Stimulated activated CD4-positive, alpha-beta T cell treated with anti-CD3 and anti-CD28 coated beads, Interleukin-4, amount 100 ng/mL, for 1 hour (primary cell): ENCODE measurements around the gene GALE.
A peak's percentile ranks its signal among the peaks of the same experiment; 100 is the strongest.
"Not testable (repeated sequence)": the region's sequence is repeated elsewhere in the genome, so short reads cannot be mapped to it uniquely, and the experiment has no call there.

Experiments
- DNase-seq: peaks from one replicate; pipeline ENCODE4 v3.0.0-alpha.2; 2020

The GALE gene

GRCh38 chr1:23791516-23792047, 9.0 kb downstream of the GALE start:
- peak; percentile 21 for DNase-seq

GRCh38 chr1:23790696-23791515, 9.6 kb downstream of the GALE start, which contains the start of gene LYPLA2:
TSS of gene LYPLA2 (plus strand) at chr1:23791145. CDS start at chr1:23792683, 1,538 bp downstream.
- peak; percentile 89 for DNase-seq

GRCh38 chr1:23788695-23789094, 11.9 kb downstream of the GALE start:
- no peak for DNase-seq

GRCh38 chr1:23787701-23788100, 12.9 kb downstream of the GALE start:
- DNase-seq: no peak

GRCh38 chr1:23784846-23785245, 15.7 kb downstream of the GALE start:
- DNase-seq: no peak

GRCh38 chr1:23783141-23783540, 17.4 kb downstream of the GALE start:
- not testable (repeated sequence) for DNase-seq

- DNase-seq: no peak
Observed at GRCh38 chr1:23779826-23780371, 20.7 kb downstream of the GALE start.

- peak; percentile 77 for DNase-seq
Observed at GRCh38 chr1:23777979-23778814, 22.4 kb downstream of the GALE start, which contains the start of gene PITHD1. TSS of gene PITHD1 (plus strand) at chr1:23778418. CDS start at chr1:23778516, 98 bp downstream.

- no peak for DNase-seq
Observed at GRCh38 chr1:23776217-23776616, 24.3 kb downstream of the GALE start.

- DNase-seq: no peak
Observed at GRCh38 chr1:23774174-23774880, 26.2 kb downstream of the GALE start.

GRCh38 chr1:23772854-23773242, 27.7 kb downstream of the GALE start:
- DNase-seq: no peak

- DNase-seq: peak; percentile 87
Observed at GRCh38 chr1:23772049-23772853, 28.3 kb downstream of the GALE start.

GRCh38 chr1:23768733-23769132, 31.8 kb downstream of the GALE start:
- DNase-seq: no peak

- DNase-seq: no peak
Observed at GRCh38 chr1:23763041-23763577, 37.4 kb downstream of the GALE start.

- DNase-seq: no peak
Observed at GRCh38 chr1:23759277-23759676, 41.3 kb downstream of the GALE start.

GRCh38 chr1:23757812-23758211, 42.7 kb downstream of the GALE start:
- DNase-seq: no peak

- DNase-seq: no peak
Observed at GRCh38 chr1:23756676-23757075, 43.9 kb downstream of the GALE start.

- no peak for DNase-seq
Observed at GRCh38 chr1:23752909-23753308, 47.6 kb downstream of the GALE start.

- no peak for DNase-seq
Observed at GRCh38 chr1:23751815-23752200, 48.7 kb downstream of the GALE start.

- peak; percentile 17 for DNase-seq
Observed at GRCh38 chr1:23751050-23751814, 49.3 kb downstream of the GALE start.

GRCh38 chr1:23748016-23748415, 52.5 kb downstream of the GALE start:
- no peak for DNase-seq
